Central memory CD8-positive, alpha-beta T cell (primary cell): Measurements from ENCODE around the gene EPHX1.

ENCODE experiments used
- ATAC-seq: fragments of 150-1000 bp; cut with Tn5 transposase; replicated peaks from 2 replicates; pipeline ENCODE4 v1.10.0; 2022; ENCODE audit warnings: mild to moderate bottlenecking, moderate FRiP score, moderate number of reproducible peaks; ENCODE audit not compliant: poor library complexity, severe bottlenecking; ENCODE audit errors: extremely low read depth
- DNase-seq, 2 donors: peaks; one replicate each; pipeline ENCODE4 v3.0.0; 2021; ENCODE audit warnings: low spot score in 2 of 2
- H3K27ac Mint-ChIP-seq: one replicate; pipeline ENCODE4 v1.8.0; 2022; ENCODE audit warnings: low read depth, mild to moderate bottlenecking, moderate library complexity, mixed read lengths
- H3K27me3 Mint-ChIP-seq: one replicate; pipeline ENCODE4 v1.8.0; 2022; ENCODE audit warnings: mixed read lengths
- H3K36me3 Mint-ChIP-seq: one replicate; pipeline ENCODE4 v1.8.0; 2022; ENCODE audit warnings: mild to moderate bottlenecking, moderate library complexity, mixed read lengths; ENCODE audit not compliant: insufficient read depth
- H3K4me1 Mint-ChIP-seq: one replicate; pipeline ENCODE4 v1.8.0; 2022; ENCODE audit warnings: mixed read lengths
- H3K4me3 Mint-ChIP-seq: one replicate; pipeline ENCODE4 v1.8.0; 2022; ENCODE audit warnings: mild to moderate bottlenecking, moderate library complexity, mixed read lengths
- H3K9me3 Mint-ChIP-seq: one replicate; pipeline ENCODE4 v1.8.0; 2022; ENCODE audit warnings: mixed read lengths

EPHX1 gene

GRCh38 chr1:225870911-225871310, 61.0 kb downstream of the EPHX1 start:
- no peak overlapping the region for H3K27ac Mint-ChIP-seq
- H3K4me1 Mint-ChIP-seq = peaks cover 35% of the 10 kb centered on the region
- no peak for DNase-seq
- H3K27me3 Mint-ChIP-seq = no peaks in the 10 kb centered on the region
- H3K4me3 Mint-ChIP-seq = no peak overlapping the region
- H3K36me3 Mint-ChIP-seq = peaks cover 66% of the 10 kb centered on the region
- no peaks in the 10 kb centered on the region for H3K9me3 Mint-ChIP-seq
- no peak for ATAC-seq

GRCh38 chr1:225871359-225872074, 61.6 kb downstream of the EPHX1 start:
- Mint-ChIP-seq H3K4me1 (peaks cover 33% of the 10 kb centered on the region), H3K27me3 (no peaks in the 10 kb centered on the region), H3K36me3 (peaks cover 65% of the 10 kb centered on the region), H3K27ac (peak overlapping the region; percentile 41), H3K9me3 (no peaks in the 10 kb centered on the region), H3K4me3 (no peak overlapping the region)
- ATAC-seq (no peak), DNase-seq (no peak)

GRCh38 chr1:225872075-225872430, 62.1 kb downstream of the EPHX1 start:
- H3K27ac Mint-ChIP-seq = peak overlapping the region; percentile 41
- H3K36me3 Mint-ChIP-seq = peaks cover 70% of the 10 kb centered on the region
- DNase-seq = no peak
- H3K4me1 Mint-ChIP-seq = peaks cover 30% of the 10 kb centered on the region
- ATAC-seq = no peak
- H3K9me3 Mint-ChIP-seq = no peaks in the 10 kb centered on the region
- no peaks in the 10 kb centered on the region for H3K27me3 Mint-ChIP-seq
- H3K4me3 Mint-ChIP-seq = no peak overlapping the region

- DNase-seq (no peak), ATAC-seq (no peak)
- no peaks in the 10 kb centered on the region for H3K27me3 Mint-ChIP-seq
- peaks cover 68% of the 10 kb centered on the region for H3K36me3 Mint-ChIP-seq
- no peak overlapping the region for H3K4me3 Mint-ChIP-seq
- H3K9me3 Mint-ChIP-seq = no peaks in the 10 kb centered on the region
- H3K4me1 Mint-ChIP-seq = peaks cover 36% of the 10 kb centered on the region
- H3K27ac Mint-ChIP-seq = no peak overlapping the region
Observed at GRCh38 chr1:225873281-225873850, 63.4 kb downstream of the EPHX1 start.

GRCh38 chr1:225874431-225874830, 64.5 kb downstream of the EPHX1 start:
- Mint-ChIP-seq H3K27me3 (no peaks in the 10 kb centered on the region), H3K36me3 (peaks cover 57% of the 10 kb centered on the region), H3K4me1 (peaks cover 40% of the 10 kb centered on the region), H3K9me3 (no peaks in the 10 kb centered on the region), H3K4me3 (no peak overlapping the region), H3K27ac (peak overlapping the region; percentile 8)
- ATAC-seq = no peak
- no peak for DNase-seq

GRCh38 chr1:225875044-225875815, 65.3 kb downstream of the EPHX1 start:
- Mint-ChIP-seq H3K36me3 (peaks cover 50% of the 10 kb centered on the region), H3K27ac (no peak overlapping the region), H3K27me3 (no peaks in the 10 kb centered on the region), H3K4me3 (no peak overlapping the region), H3K4me1 (peaks cover 48% of the 10 kb centered on the region), H3K9me3 (no peaks in the 10 kb centered on the region)
- DNase-seq (no peak), ATAC-seq (no peak)

- ATAC-seq = no peak
- no peaks in the 10 kb centered on the region for H3K27me3 Mint-ChIP-seq
- peaks cover 37% of the 10 kb centered on the region for H3K36me3 Mint-ChIP-seq
- peaks cover 53% of the 10 kb centered on the region for H3K4me1 Mint-ChIP-seq
- peak overlapping the region; percentile 61 for H3K4me3 Mint-ChIP-seq
- H3K9me3 Mint-ChIP-seq = no peaks in the 10 kb centered on the region
- DNase-seq = no peak
- H3K27ac Mint-ChIP-seq = peak overlapping the region; percentile 91
Observed at GRCh38 chr1:225876900-225877510, 67.1 kb downstream of the EPHX1 start.

- peaks cover 35% of the 10 kb centered on the region for H3K36me3 Mint-ChIP-seq
- peak overlapping the region; percentile 61 for H3K4me3 Mint-ChIP-seq
- ATAC-seq (no peak), DNase-seq (no peak)
- H3K27me3 Mint-ChIP-seq = no peaks in the 10 kb centered on the region
- no peaks in the 10 kb centered on the region for H3K9me3 Mint-ChIP-seq
- H3K27ac Mint-ChIP-seq = peak overlapping the region; percentile 91
- peaks cover 53% of the 10 kb centered on the region for H3K4me1 Mint-ChIP-seq
Observed at GRCh38 chr1:225877580-225877979, 67.7 kb downstream of the EPHX1 start.

GRCh38 chr1:225878282-225878681, 68.4 kb downstream of the EPHX1 start:
- DNase-seq = no peak
- H3K9me3 Mint-ChIP-seq = no peaks in the 10 kb centered on the region
- H3K4me3 Mint-ChIP-seq = peak overlapping the region; percentile 93
- no peak for ATAC-seq
- H3K4me1 Mint-ChIP-seq = peaks cover 57% of the 10 kb centered on the region
- H3K36me3 Mint-ChIP-seq = peaks cover 37% of the 10 kb centered on the region
- H3K27me3 Mint-ChIP-seq = no peaks in the 10 kb centered on the region
- peak overlapping the region; percentile 91 for H3K27ac Mint-ChIP-seq

GRCh38 chr1:225879521-225880221, 69.7 kb downstream of the EPHX1 start:
- no peak for ATAC-seq
- Mint-ChIP-seq H3K4me3 (peak overlapping the region; percentile 93), H3K27me3 (no peaks in the 10 kb centered on the region), H3K9me3 (no peaks in the 10 kb centered on the region), H3K4me1 (peaks cover 60% of the 10 kb centered on the region), H3K27ac (peak overlapping the region; percentile 91), H3K36me3 (peaks cover 33% of the 10 kb centered on the region)
- DNase-seq = no peak

- no peaks in the 10 kb centered on the region for H3K9me3 Mint-ChIP-seq
- H3K27me3 Mint-ChIP-seq = no peaks in the 10 kb centered on the region
- no peak for DNase-seq
- H3K4me1 Mint-ChIP-seq = peaks cover 60% of the 10 kb centered on the region
- peak overlapping the region; percentile 93 for H3K4me3 Mint-ChIP-seq
- peak overlapping the region; percentile 91 for H3K27ac Mint-ChIP-seq
- peaks cover 32% of the 10 kb centered on the region for H3K36me3 Mint-ChIP-seq
- ATAC-seq = no peak
Observed at GRCh38 chr1:225880222-225880588, 70.3 kb downstream of the EPHX1 start.

GRCh38 chr1:225880636-225881035, 70.7 kb downstream of the EPHX1 start:
- no peak for DNase-seq
- no peaks in the 10 kb centered on the region for H3K9me3 Mint-ChIP-seq
- peak overlapping the region; percentile 93 for H3K4me3 Mint-ChIP-seq
- H3K27ac Mint-ChIP-seq = peak overlapping the region; percentile 91
- no peak for ATAC-seq
- H3K27me3 Mint-ChIP-seq = no peaks in the 10 kb centered on the region
- peaks cover 58% of the 10 kb centered on the region for H3K4me1 Mint-ChIP-seq
- H3K36me3 Mint-ChIP-seq = peaks cover 28% of the 10 kb centered on the region
